OCI-M2 (cell line): ENCODE data around the gene CCDC187.

ENCODE experiments used
- DNase-seq: peaks from one replicate; lab custom pipeline; 2025; ENCODE audit not compliant: unreplicated experiment; lab: John Stamatoyannopoulos, UW

CCDC187 gene

DNA sequence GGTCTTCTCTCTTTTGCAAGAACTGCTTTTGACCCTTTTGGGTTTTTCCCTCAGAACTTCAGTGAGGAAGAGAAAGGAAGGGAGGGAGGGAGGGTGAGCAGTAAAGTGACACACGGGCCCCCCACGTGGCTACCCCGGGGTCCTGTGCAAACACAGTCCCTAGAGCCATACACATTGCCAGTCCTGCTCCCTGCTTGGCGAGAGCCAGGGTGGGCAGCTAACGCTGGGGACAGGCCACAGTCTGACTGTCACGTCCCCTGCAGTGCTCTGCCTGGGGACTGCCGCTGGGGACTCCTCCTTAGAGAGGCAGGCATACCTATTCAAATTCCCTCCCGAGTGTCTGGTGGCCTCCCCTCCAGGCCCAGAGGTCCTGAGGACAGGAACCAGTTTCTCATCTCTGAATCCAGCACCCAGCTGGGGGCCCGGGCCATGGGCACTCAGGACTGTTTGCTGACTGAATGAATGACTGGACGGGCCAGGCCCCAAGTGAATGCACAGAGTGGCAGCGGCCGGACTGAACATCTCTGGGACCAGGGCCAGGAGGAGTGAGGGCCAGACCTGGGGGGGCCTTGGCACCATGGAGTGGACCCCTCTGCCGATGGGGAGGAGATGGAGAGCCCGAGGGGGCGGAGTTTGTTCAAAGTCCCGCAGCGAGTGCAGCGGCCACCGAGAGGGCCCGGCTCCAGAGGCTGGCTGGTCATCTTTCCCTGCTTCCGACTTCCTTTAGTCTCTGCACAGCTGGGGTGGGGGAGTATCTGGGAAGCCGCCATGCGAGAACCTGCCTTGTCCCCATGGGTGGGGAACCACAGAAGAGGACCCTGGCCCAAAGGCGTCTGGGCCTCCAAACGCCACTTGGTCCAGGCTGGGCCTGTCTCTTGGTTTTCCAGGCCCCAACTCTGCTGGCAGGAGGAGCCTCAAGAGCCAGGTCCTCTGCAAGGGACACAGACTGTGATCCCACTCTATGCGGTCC is 5.8 kb downstream of the CCDC187 start:
- no peak for DNase-seq

DNA sequence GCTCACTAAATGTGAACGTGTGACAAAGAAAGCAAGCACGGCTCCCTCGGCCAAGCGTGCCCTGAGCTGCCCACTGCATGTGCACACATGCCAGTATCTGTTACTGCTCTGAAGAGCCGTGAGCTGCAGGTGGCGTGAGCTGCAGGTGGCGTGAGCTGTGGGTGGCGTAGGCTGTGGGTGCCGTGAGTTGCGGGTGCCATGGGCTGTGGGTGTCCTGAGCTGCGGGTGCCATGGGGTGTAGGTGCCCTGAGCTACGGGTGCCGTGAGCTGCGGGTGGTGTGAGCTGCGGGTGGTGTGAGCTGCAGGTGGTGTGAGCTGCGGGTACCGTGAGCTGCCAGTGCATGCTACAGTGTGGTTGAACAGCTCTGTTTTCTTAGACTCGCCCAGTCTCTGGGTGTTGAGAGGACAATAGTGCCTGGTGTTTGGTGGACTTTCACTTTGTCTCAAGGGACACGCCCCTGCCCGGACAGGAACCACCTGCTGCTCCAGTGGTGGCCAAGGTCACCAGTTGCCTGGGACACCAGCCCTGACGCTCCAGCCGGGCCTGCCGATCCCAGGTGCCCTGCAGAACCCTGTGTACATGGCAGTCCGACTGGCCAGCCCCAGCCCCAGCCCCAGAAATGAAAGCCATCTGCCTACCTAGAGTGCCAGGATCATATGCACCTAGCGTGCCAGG is 6.7 kb downstream of the CCDC187 start:
- DNase-seq: no peak

- no peak for DNase-seq
These were observed 7.4 kb downstream of the CCDC187 start for GRCh38 chr9:136296434-136297015.

- no peak for DNase-seq
These were observed 8.1 kb downstream of the CCDC187 start for GRCh38 chr9:136295542-136296433.

- DNase-seq: no peak
These were observed 8.8 kb downstream of the CCDC187 start for GRCh38 chr9:136295055-136295454.

GRCh38 chr9:136294437-136294836 is 9.5 kb downstream of the CCDC187 start:
- no peak for DNase-seq

GRCh38 chr9:136293476-136294077 is 10.3 kb downstream of the CCDC187 start:
- DNase-seq: no peak

GRCh38 chr9:136292591-136293448 is 11.1 kb downstream of the CCDC187 start:
- DNase-seq: no peak

- no peak for DNase-seq
These were observed 11.8 kb downstream of the CCDC187 start for GRCh38 chr9:136292026-136292538.

GRCh38 chr9:136291306-136292025 is 12.4 kb downstream of the CCDC187 start:
- no peak for DNase-seq

GRCh38 chr9:136290508-136291000 is 13.3 kb downstream of the CCDC187 start:
- DNase-seq: no peak

GRCh38 chr9:136289651-136290507 is 14.0 kb downstream of the CCDC187 start:
- DNase-seq: no peak

GRCh38 chr9:136287960-136288753 is 15.7 kb downstream of the CCDC187 start:
- DNase-seq: no peak

DNA sequence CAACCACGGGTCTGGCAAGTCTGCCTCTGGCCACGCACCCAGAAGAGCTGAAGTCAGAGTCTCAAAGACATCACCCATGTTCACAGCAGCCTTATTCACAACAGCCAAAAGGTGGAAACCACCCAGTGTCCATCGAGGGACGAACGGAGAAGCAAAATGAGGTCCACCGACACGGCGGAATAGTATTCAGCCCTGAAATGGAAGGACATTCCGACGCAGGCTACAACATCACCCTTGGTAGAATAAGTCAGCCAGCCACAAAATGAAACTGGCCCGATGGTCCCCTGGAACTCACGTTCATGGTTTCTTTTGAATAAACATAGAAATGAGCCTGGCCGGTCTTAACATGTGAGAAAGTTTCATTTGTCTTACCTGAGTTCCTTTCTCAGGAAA is 16.9 kb downstream of the CCDC187 start:
- no peak for DNase-seq

DNA sequence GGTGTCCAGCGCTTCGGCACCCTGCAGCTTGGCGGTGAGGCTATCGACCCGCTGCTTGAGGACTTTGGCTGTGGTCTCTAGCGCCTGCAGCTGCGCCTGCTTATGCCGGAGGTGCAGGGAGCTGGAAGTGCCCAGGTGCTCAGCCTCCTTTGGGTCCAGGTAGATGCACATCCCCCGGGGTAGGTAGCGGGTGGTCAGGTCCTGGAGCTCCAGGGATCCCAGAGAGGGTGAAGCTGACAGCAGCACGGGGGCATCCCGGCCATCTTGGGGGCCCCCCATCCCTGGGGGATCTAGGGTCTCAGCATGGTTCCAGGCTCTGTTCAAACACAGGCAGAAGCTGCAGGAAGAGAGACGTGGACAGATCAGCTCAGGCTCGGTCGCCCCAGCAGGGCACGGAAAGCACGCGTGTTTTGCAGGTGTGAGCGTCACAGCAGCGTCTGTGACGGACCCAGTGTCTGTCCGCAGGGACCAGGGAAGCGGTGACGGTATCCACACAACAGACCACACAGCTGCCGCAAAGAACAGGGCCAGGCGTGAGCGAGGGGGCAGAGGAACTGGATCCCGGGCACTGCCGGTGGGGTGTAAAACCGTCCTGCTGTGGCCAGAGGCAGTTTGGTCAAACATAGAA is 17.4 kb downstream of the CCDC187 start:
- DNase-seq: no peak
